GM18873 (cell line): ENCODE measurements around the gene NTF4.
"Not testable (repeated sequence)": the region's sequence is repeated elsewhere in the genome, so short reads cannot be mapped to it uniquely, and the experiment has no call there.

Experiments
- ATAC-seq: cut with Tn5 transposase; IDR thresholded peaks from one replicate; pipeline ENCODE4 v1.9.1; 2021; ENCODE audit warnings: mild to moderate bottlenecking, moderate library complexity, moderate number of reproducible peaks; ENCODE audit not compliant: unreplicated experiment, low FRiP score

NTF4 gene

GRCh38 chr19:49058562-49058961 is 6.1 kb downstream of the NTF4 start:
- ATAC-seq: no peak

- ATAC-seq: no peak
Measured at GRCh38 chr19:49057636-49058234, 6.9 kb downstream of the NTF4 start, which contains the start of gene CGB7. Gene CGB7, minus strand, starts transcription at chr19:49057749. Its CDS starts 2,374 bp downstream, at chr19:49055375.

- ATAC-seq: not testable (repeated sequence)
Measured at GRCh38 chr19:49056902-49057596, 7.6 kb downstream of the NTF4 start.

- ATAC-seq: no peak
Measured at GRCh38 chr19:49056101-49056901, 8.3 kb downstream of the NTF4 start.

GRCh38 chr19:49050376-49051033 is 14.1 kb downstream of the NTF4 start:
- not testable (repeated sequence) for ATAC-seq

GRCh38 chr19:49049834-49050233 is 14.8 kb downstream of the NTF4 start:
- not testable (repeated sequence) for ATAC-seq

GRCh38 chr19:49049011-49049410 is 15.6 kb downstream of the NTF4 start, which contains the start of gene CGB8:
Gene CGB8, minus strand, starts transcription at chr19:49049111. Its CDS starts 372 bp downstream, at chr19:49048739.
- ATAC-seq: not testable (repeated sequence)

GRCh38 chr19:49043548-49043947 is 21.1 kb downstream of the NTF4 start, which contains the start of gene CGB5:
Gene CGB5, plus strand, starts transcription at chr19:49043848. Its CDS starts 362 bp downstream, at chr19:49044210.
- ATAC-seq: not testable (repeated sequence)

- not testable (repeated sequence) for ATAC-seq
Measured at GRCh38 chr19:49042666-49043065, 22.0 kb downstream of the NTF4 start.

- no peak for ATAC-seq
Measured at GRCh38 chr19:49042177-49042576, 22.4 kb downstream of the NTF4 start.

- not testable (repeated sequence) for ATAC-seq
Measured at GRCh38 chr19:49039736-49040135, 24.9 kb downstream of the NTF4 start.

GRCh38 chr19:49038557-49039276 is 25.9 kb downstream of the NTF4 start:
- ATAC-seq: not testable (repeated sequence)

GRCh38 chr19:49038111-49038510 is 26.5 kb downstream of the NTF4 start:
- not testable (repeated sequence) for ATAC-seq

GRCh38 chr19:49036815-49037214 is 27.8 kb downstream of the NTF4 start, which contains the start of gene CGB1:
Gene CGB1, minus strand, starts transcription at chr19:49036895. Its CDS starts 184 bp downstream, at chr19:49036711.
- ATAC-seq: not testable (repeated sequence)

- ATAC-seq: not testable (repeated sequence)
Measured at GRCh38 chr19:49031642-49032301, 32.8 kb downstream of the NTF4 start, which contains the start of gene CGB2. Gene CGB2, plus strand, starts transcription at chr19:49031890. Its CDS starts 206 bp downstream, at chr19:49032096.

- not testable (repeated sequence) for ATAC-seq
Measured at GRCh38 chr19:49030323-49030722, 34.3 kb downstream of the NTF4 start.

GRCh38 chr19:49029749-49030148 is 34.9 kb downstream of the NTF4 start:
- ATAC-seq: not testable (repeated sequence)

GRCh38 chr19:49028686-49029085 is 35.9 kb downstream of the NTF4 start:
- ATAC-seq: not testable (repeated sequence)

- ATAC-seq: not testable (repeated sequence)
Measured at GRCh38 chr19:49025599-49025998, 39.0 kb downstream of the NTF4 start.
